ENCODE results near the gene SNX32.
A peak's percentile ranks its signal among the peaks of the same experiment; 100 is the strongest.

The SNX32 gene

DNA sequence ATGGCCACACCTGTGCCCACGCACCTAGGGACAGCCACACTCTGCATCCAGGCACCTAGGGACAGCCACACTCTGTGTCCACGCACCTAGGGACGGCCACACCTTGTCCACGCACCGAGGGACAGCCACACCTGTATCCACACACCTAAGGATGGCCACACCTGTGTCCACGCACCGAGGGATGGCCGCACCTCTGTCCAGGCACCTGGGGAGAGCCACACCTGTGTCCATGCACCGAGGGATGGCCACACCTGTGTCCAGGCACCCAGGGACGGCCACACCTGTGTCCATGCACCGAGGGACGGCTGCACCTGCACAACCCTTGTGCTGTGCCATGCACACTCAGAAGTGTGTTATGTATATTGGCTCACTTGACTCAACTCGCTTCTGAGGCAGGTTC, 36.1 kb upstream of the SNX32 start:
- no peak for DNase-seq (ENCODE audit: low spot score)

- DNase-seq (ENCODE audit: low spot score) = no peak
Measured at GRCh38 chr11:65798882-65799281, 34.9 kb upstream of the SNX32 start.

DNA sequence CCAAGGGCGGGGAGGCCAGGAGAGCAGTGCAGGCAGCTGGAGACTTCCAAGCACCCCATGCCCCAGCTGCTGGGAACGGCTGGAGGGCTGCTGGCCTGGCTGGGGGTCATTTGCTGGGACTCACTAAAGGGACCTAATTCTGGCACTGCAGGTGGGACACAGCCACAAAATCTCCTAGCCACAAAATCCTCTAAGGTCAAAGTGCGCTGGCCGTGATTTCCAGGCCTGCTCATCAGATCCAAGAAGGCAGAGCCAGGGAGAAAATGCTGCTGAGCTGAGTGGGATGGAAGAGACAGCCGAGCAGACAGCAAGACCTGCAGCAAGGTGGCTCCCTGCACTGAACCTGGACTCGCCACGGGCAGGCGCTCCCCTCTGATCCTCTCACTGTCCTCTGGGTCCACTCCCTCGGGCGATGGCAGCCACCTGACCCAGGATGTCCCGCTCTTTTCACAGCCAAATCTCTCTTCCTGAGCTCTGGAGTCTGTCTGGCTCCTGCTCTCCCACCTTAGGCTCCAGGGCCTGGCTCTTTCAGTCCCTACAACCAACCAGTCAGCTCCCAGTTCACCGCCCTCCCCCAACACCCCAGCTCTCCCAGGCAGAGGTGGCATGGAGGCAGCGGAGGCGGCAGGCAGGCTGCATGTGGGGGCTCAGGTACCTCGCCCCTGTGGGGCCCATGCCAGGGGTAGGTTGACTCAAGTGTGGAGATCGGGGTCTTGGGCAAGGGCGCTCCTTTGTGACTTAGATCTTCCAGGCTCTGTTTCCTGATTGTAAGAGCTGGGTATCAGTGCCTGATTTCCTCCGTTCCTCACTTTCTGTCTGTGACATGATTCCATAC, 32.4 kb upstream of the SNX32 start:
- DNase-seq (ENCODE audit: low spot score) = no peak

GRCh38 chr11:65802841-65803240, 30.9 kb upstream of the SNX32 start:
- no peak for DNase-seq (ENCODE audit: low spot score)

DNA sequence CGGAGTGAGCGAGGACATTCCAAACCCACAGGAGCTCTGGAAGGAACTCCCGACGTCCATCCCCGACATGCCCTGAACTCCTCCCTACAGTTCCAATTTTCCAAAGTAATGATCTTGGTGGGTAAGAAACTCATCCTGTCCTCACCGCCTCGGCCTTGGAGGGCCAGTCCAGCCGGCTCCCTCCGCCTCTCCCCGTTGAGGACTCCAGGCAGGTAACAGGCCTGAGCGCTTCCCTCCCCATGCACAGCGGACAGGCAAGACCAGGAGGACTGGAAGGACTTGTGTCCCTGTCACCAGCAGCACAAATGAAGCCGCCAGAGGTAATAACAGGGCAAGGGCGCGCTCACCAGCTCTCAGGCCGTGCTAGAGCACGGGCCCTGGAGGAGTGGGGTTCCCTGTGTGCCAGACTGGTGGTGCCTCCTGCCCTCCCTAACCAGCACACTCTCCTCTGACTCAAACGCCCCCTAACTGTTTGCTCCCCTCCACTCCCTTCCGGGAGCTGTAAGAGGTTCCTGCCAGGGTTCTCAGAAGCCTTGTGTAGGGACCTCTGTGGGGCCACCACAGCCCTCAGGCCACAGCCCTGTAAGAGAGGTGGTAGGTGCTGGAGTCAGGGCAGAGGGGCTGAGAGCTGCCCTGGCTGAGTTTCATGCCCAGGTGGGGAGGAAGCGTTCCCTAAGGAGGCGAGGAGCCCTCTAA, 29.8 kb upstream of the SNX32 start:
- no peak for DNase-seq (ENCODE audit: low spot score)

DNA sequence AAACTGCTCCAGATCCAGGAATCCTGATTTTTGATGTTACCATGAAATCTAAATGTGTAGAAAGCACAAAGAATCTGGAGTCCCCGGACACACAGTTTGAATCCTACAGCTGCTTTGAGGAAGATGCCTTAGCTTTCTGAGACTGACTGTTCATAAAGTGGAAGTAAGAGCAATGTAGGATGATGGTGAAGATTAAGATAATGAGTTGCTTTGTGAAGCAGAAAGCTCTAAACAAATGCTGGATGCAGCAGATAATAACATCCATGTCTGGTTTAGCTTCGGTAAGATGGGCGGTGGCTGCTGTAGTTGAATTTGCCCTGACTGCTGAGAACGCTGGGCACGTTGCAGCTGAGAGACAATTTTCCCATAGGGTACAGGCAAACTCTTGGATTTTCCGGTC, 26.8 kb upstream of the SNX32 start:
- no peak for DNase-seq (ENCODE audit: low spot score)

- DNase-seq (ENCODE audit: low spot score) = no peak
Measured at GRCh38 chr11:65808744-65809341, 24.9 kb upstream of the SNX32 start.

GRCh38 chr11:65809496-65809895, 24.3 kb upstream of the SNX32 start:
- DNase-seq (ENCODE audit: low spot score) = no peak

DNA sequence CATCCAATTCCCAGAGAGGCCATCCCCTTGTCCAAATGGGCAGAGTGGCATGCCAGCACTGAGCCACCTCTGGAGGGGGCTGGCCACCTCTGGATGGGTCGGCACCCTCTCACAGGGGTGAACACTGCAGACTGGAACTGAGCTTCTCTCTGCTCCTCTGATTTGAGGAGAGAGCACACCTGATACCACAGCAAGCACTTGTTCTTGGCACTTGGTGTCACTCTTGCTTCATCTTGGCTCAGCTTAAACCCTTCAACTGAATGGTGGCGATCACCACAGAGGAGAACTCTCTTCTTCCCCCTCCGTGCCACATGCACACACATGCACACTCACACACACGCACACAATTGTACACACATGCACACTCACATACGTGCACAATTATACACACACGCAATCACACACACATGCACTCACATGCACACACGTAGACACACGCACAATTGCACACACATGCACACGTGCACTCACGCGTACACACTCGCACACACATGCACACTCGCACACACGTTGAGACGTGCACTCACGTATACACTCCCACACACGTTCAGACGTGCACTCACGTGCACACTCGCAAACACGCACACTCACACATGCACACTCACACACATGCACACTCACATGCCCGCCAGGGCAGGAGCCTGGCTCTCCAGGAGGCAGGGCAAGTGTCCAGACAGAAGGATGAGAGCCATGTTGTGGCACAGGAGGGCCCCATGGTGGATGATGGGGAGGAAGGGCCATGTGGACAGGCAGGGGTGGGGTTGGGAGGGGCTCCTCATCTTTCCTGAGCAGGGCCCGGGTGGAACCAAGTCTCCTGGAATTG, 23.5 kb upstream of the SNX32 start:
- DNase-seq (ENCODE audit: low spot score) = no peak

DNA sequence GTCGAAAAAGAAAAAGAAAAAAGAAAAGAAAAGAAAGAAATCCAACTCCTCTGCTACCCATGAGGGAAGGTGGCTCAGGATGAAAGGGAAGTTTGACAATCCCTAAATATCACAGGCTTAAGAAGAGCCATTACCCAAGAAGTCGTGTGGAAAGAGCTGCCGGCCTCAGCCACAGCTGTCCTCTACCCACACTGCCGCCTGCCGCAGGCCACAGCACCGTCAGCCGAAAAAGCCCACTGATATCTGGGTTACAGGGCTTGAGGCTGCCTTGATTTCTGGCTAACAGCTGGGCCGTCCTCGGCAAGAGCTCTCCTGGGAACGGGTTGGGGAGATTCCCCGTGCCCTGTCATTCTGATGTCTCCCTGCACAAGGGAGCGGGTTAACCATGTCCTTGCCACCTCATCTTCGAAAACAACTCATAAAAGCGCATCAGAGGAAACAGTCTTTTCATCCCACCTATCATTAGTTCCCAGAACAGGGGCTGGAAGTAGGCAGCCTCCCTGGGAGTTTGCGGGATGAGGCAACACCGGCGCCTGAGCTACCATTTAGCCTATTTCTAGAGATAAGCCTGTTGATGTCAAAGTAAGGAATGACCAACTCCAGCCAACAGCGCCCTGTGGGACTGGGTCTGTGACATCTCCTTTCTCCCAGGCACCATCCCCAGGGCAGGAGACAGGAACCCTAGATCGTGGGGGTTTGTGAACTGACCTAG, 21.8 kb upstream of the SNX32 start:
- no peak for DNase-seq (ENCODE audit: low spot score)

GRCh38 chr11:65814131-65814985, 19.4 kb upstream of the SNX32 start:
- DNase-seq (ENCODE audit: low spot score) = peak; percentile 61

DNA sequence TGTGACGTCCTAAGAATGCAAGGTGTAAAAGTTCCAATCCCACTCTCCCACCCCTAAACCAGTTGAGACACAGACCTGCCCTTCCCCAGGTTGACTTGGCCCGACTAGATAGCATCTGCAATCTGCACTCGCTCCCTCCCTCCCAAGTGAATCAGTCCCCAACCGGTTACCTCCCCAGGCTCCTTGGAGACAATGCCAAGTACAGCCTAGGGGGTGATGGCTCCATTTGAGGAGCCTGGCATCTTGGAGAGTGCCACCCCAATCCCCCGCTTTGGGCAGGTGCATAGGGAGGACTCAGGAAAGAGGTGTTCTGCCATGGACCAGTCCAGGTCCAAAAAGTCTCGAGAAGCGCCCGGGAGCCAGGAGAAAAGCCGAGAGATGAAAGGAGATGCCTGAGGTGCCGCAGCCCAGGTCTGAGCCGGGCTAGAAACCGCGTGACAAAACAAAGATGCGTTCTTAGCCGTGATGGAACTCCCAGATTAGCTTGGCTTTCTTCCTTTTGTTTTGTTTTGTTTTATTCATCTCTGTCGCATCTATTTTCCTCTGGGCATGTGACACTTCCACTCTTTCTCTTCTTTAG, 18.7 kb upstream of the SNX32 start:
- no peak for DNase-seq (ENCODE audit: low spot score)

DNA sequence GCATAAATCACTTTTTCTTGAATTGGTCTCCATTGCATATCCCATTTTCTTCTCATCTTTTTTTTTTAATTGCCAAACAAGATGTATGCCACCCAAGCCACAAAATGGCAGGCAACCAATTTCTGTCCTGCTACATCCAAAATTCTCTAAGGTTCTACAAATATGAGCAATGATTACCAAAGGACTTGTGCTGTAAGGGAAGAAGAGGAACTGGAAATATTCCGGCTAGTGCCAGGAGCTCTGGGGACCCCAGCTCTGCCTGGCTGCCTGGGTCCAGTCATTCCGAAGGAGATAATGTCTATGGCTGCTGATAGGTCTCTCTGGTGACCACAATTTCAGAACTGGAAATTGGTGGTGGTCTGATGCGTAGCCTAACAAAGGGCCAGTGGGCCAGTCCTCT, 17.1 kb upstream of the SNX32 start:
- DNase-seq (ENCODE audit: low spot score) = no peak

GRCh38 chr11:65817312-65817834, 16.4 kb upstream of the SNX32 start:
- peak; percentile 26 for DNase-seq (ENCODE audit: low spot score)

DNA sequence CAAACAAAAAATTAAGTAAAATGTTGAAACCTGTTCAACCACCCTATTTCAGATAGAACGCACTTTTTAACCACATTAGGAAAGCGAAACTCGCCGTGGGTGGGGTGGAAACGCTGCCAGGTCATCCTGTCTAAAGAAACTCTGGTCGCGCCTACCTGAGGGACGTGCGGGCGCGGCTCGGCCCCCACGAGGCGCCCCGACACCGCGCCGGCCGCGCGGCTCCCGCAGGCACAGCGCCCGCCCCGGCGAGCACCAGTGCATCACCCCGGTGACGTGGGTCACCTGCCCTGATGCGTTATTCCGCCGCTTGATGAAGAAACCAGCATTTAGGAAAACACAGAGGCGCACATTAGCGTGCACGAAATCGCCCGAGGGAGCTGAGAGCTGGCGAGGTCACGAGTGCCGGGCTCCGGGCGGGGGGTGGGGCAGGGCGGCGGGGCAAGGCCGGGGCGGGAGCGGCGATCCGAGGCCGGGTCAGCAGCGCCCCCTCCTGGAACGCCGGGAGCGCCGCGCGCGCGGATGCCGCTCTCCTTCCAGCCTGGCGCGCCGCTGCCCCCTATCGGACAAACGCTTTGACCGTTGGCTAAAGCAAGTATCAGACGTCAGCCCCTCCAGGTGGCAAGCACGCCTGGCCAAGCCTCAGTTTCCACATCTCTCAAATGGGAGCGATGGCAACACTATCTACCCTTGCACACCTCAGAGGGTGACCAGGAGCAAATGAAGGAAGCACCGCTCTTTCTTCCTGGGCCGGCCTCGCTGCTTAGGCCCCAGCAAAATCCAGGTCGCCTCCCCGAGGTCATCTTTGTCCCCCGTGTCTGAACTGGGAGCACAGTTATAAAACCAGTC, 15.7 kb upstream of the SNX32 start:
- peak; percentile 85 for DNase-seq (ENCODE audit: low spot score)

- no peak for DNase-seq (ENCODE audit: low spot score)
Measured at GRCh38 chr11:65821107-65821506, 12.7 kb upstream of the SNX32 start.

DNA sequence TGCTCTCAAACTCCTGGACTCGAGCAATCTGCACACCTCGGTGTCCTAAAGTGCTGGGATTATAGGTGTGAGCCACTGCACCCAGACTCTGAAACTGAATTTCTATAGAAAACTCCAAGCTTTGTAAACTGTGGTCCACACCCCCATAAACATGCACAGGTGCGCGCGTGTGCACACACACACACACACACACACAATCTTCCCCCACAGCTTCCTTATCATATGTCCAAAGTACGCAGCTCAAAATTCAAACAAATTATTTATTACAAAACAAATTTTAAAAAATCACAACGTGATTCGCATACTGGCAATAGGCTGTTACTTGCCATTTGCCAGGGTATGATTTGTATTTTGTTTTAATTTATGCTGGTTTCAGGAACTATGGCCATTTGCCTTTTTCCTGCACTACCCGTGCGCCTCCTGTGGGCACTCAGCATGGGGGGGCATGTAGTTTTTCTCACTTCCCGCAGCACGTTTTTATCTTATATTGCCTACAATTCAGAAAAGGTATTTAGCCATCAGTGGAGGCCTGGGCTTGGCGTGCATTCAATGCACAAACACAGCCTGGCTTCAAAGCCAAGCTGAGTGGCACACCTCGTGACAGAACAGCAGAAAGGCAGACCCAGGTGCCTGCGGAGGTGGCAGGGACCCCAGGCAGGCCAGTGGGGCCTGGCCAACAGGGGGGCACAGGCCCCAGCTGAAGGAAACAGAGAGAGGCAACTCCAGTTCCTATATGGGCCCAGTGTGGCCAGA, 10.8 kb upstream of the SNX32 start:
- no peak for DNase-seq (ENCODE audit: low spot score)

DNA sequence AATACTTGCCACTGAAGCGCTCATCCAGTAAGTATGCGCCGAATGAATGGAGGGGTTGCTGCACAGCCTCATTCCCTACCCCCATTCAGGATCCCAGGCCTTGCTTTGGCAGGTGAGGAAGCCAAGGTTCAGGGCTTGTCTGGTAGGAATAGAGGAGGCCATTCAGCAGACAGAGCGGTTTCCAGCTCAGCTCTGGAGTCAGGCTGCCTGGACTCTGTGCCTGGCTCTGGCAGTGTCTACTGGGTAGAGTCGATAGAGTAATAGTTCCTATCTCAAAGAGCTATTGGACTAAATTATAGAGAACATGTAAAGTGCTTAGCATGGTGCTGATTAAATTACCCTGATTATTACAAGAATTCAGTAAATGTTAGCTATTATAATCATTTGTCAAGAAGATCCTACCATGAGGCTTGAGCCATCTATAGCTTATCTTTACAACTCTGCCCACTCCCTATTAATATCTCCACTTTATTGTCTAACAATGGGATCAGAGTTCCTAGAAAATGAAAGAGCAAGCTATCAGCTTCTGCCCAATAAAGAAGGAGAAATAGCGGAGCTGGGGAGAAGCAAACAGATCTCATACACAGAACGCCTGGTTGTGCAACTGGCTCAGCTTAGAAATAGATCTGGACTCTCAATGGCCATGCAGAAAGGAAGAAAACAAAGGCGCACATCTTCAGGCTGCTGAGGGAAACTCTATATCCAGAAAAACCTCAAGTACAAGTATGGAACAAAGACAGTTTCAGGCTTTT, 6.6 kb upstream of the SNX32 start:
- DNase-seq (ENCODE audit: low spot score) = no peak

Measured in pons (tissue), 1 donor.